IPS-11a (cell line): Measurements from ENCODE around the gene BCL2L1.

Experiments
- H3K4me3 ChIP-seq: one replicate; pipeline ENCODE4 v1.5.1; 2013; ENCODE audit warnings: low read depth, low read length, control low read depth

BCL2L1 gene

DNA sequence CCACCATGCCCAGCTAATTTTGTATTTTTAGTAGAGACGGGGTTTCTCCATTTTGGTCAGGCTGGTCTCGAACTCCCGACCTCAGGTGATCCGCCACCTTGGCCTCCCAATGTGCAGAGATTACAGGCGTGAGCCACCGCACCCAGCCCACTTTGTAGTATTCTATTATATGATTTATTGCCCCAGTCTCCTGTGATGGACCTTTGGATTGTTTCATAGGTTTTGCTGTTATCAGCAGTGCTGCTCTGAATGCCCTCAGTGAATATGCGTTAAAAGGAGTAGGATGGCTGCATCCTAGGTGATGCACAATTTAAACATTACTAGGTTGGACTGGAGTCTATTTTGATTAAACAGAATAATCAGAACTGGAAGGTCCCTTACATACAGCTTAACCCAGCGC is 107.3 kb downstream of the BCL2L1 start:
- H3K4me3 ChIP-seq, result no peak overlapping the region
